HepG2 (cell line): ENCODE measurements around the gene DCDC2C. TPM values are rescaled to one million over a fixed set of nuclear protein-coding genes. Genes with fewer than 3 reads are reported as not detected.
A peak's percentile ranks its signal among the peaks of the same experiment; 100 is the strongest.

Experiments used
- ARID2 ChIP-seq: sonication (generic); formaldehyde crosslinking; IDR thresholded peaks from 2 replicates; pipeline ENCODE4 v1.8.1; 2022; ENCODE audit warnings: mild to moderate bottlenecking, missing genetic modification reagents, borderline replicate concordance
- ATAD3A ChIP-seq: sonication (generic); formaldehyde crosslinking; IDR thresholded peaks from 2 replicates; pipeline ENCODE4 v1.4.0; 2020; ENCODE audit warnings: missing genetic modification reagents
- CBX2 ChIP-seq, 2 experiments: fragments of 200-600 bp in 1 of 2; sonication (generic); formaldehyde crosslinking in 1 of 2; IDR thresholded peaks; 2 replicates each; pipeline versions ENCODE4 v1.7.0 to v1.8.1; 2018 to 2022; ENCODE audit warnings: low read depth in 2 of 2, low read length in 1 of 2, mild to moderate bottlenecking in 1 of 2, missing genetic modification reagents in 1 of 2
- CC2D1A ChIP-seq: sonication (generic); formaldehyde crosslinking; IDR thresholded peaks from 2 replicates; pipeline ENCODE4 v1.8.1; 2023; ENCODE audit warnings: mild to moderate bottlenecking, missing genetic modification reagents
- FOSL2 ChIP-seq: sonication (generic); formaldehyde crosslinking; IDR thresholded peaks from 2 replicates; pipeline ENCODE4 v1.4.0; 2020; ENCODE audit warnings: missing genetic modification reagents
- GTF3A ChIP-seq: sonication (generic); formaldehyde crosslinking; conservative IDR thresholded peaks from 2 replicates; pipeline ENCODE4 v1.4.0; 2020; ENCODE audit warnings: mild to moderate bottlenecking, missing genetic modification reagents
- HMG20B ChIP-seq: conservative IDR thresholded peaks from 2 replicates; pipeline ENCODE4 v1.6.1; 2016; ENCODE audit warnings: missing genetic modification reagents, missing compliant biosample characterization
- MEIS2 ChIP-seq: sonication (generic); formaldehyde crosslinking; IDR thresholded peaks from 2 replicates; pipeline ENCODE4 v1.9.0; 2021; ENCODE audit warnings: mild to moderate bottlenecking, missing genetic modification reagents
- NCOA5 ChIP-seq: sonication (generic); formaldehyde crosslinking; IDR thresholded peaks from 2 replicates; pipeline ENCODE4 v1.4.0; 2020; ENCODE audit warnings: missing genetic modification reagents
- PATZ1 ChIP-seq: sonication (generic); formaldehyde crosslinking; IDR thresholded peaks from 2 replicates; pipeline ENCODE4 v1.4.0; 2020; ENCODE audit warnings: missing genetic modification reagents
- RORA ChIP-seq: sonication (generic); formaldehyde crosslinking; IDR thresholded peaks from 2 replicates; pipeline ENCODE4 v1.5.0; 2020; ENCODE audit warnings: mild to moderate bottlenecking, missing genetic modification reagents, moderate library complexity
- TP53 ChIP-seq: sonication (generic); formaldehyde crosslinking; conservative IDR thresholded peaks from 2 replicates; pipeline ENCODE4 v1.4.0; 2020; ENCODE audit warnings: missing genetic modification reagents
- ZBTB25 ChIP-seq: IDR thresholded peaks from 2 replicates; pipeline ENCODE4 v1.6.1; 2018; ENCODE audit warnings: missing genetic modification reagents
- ZBTB7B ChIP-seq: sonication (generic); formaldehyde crosslinking; IDR thresholded peaks from 2 replicates; pipeline ENCODE4 v1.4.0; 2020; ENCODE audit warnings: missing genetic modification reagents
- ZNF121 ChIP-seq: sonication (generic); formaldehyde crosslinking; IDR thresholded peaks from 2 replicates; pipeline ENCODE4 v1.5.0; 2020; ENCODE audit warnings: mild to moderate bottlenecking, missing genetic modification reagents
- ZNF3 ChIP-seq: IDR thresholded peaks from 2 replicates; pipeline ENCODE4 v1.7.0; 2017; ENCODE audit warnings: inconsistent platforms
- ZNF331 ChIP-seq: sonication (generic); formaldehyde crosslinking; IDR thresholded peaks from 2 replicates; pipeline ENCODE4 v1.4.0; 2020; ENCODE audit warnings: missing genetic modification reagents
- ZNF564 ChIP-seq: sonication (generic); formaldehyde crosslinking; IDR thresholded peaks from 2 replicates; pipeline ENCODE4 v1.8.1; 2023; ENCODE audit warnings: mild to moderate bottlenecking, missing genetic modification reagents
- ZNF576 ChIP-seq: sonication (generic); formaldehyde crosslinking; IDR thresholded peaks from 2 replicates; pipeline ENCODE4 v1.4.0; 2020; ENCODE audit warnings: mild to moderate bottlenecking, missing genetic modification reagents
- ZNF597 ChIP-seq: sonication (generic); formaldehyde crosslinking; IDR thresholded peaks from 2 replicates; pipeline ENCODE4 v1.5.0; 2020; ENCODE audit warnings: missing genetic modification reagents
- ZNF598 ChIP-seq: sonication (generic); formaldehyde crosslinking; IDR thresholded peaks from 2 replicates; pipeline ENCODE4 v1.5.1; 2020; ENCODE audit warnings: mild to moderate bottlenecking, missing genetic modification reagents, borderline replicate concordance
- ZNF737 ChIP-seq: sonication (generic); formaldehyde crosslinking; IDR thresholded peaks from 2 replicates; pipeline ENCODE4 v1.5.0; 2020; ENCODE audit warnings: missing genetic modification reagents, mild to moderate bottlenecking, borderline replicate concordance
- ZSCAN31 ChIP-seq: sonication (generic); formaldehyde crosslinking; IDR thresholded peaks from 2 replicates; pipeline ENCODE4 v1.5.0; 2020; ENCODE audit warnings: low read depth, mild to moderate bottlenecking, missing genetic modification reagents
- ZUFSP ChIP-seq: sonication (generic); formaldehyde crosslinking; IDR thresholded peaks from 2 replicates; pipeline ENCODE4 v1.9.0; 2021; ENCODE audit warnings: missing genetic modification reagents, mild to moderate bottlenecking, borderline replicate concordance
- polyA plus RNA-seq, 8 experiments: library from polyadenylated mRNA; depleted of rRNA in 3 of 8; stranded (reverse) in 7 of 8; unstranded in 1 of 8; fragments of >200 nt; fragmentation: Illumina TruSeq in 4 of 8; extraction: Trizol in 4 of 8; gene quantifications; 2 replicates each; pipeline versions ENCODE4 v1.2.1 to v1.2.3, GENCODE V29; 2011 to 2016; ENCODE audit warnings: low read depth in 4 of 8, missing spikeins in 1 of 8, mixed read lengths in 1 of 8; ENCODE audit not compliant: insufficient read depth in 1 of 8
- total RNA-seq, 5 experiments: library from RNA; depleted of rRNA; stranded (reverse); fragments of >200 nt; fragmentation: Illumina TruSeq; extraction: Trizol; gene quantifications; 2 replicates each; pipeline ENCODE4 v1.2.3, GENCODE V29; 2016; ENCODE audit warnings: low read depth in 1 of 5

The DCDC2C gene
- total and polyA plus RNA-seq, 2 of the 13 experiments (the other 11 are each of a cell fraction or from before 2014, with no cell fraction given), result not detected

GRCh38 chr2:3656762-3657721, 46.3 kb upstream of the DCDC2C start (continued):
- TF ChIP-seq HMG20B (CRISPR knock-in tag) (no peak), ZNF3 (no peak), PATZ1 (CRISPR knock-in tag) (peak; percentile 9; the same call in 1 of the 2 replicates), NCOA5 (CRISPR knock-in tag) (no peak), ATAD3A (CRISPR knock-in tag) (no peak), FOSL2 (CRISPR knock-in tag) (peak; percentile 65), ZNF121 (no peak), MEIS2 (no peak), ZNF597 (no peak), ZBTB25 (CRISPR knock-in tag) (no peak), TP53 (no peak), ZSCAN31 (CRISPR knock-in tag) (0 out of 2 replicates have a peak, but pooled peaks have one; percentile 26), RORA (CRISPR knock-in tag) (no peak), CBX2 (IDR thresholded peaks at IDR 0.05; ENCODE audit: low read depth, low read length) (no peak), CBX2 (CRISPR knock-in tag; IDR thresholded peaks at IDR 0.05; ENCODE audit: low read depth) (no peak), ZNF737 (CRISPR knock-in tag) (no peak), GTF3A (CRISPR knock-in tag) (no peak), ZBTB7B (CRISPR knock-in tag) (no peak), ARID2 (CRISPR knock-in tag) (no peak; the same call in 1 of the 2 replicates), ZNF331 (peak; percentile 5; the same call in 1 of the 2 replicates), ZUFSP (no peak), CC2D1A (no peak), ZNF564 (CRISPR knock-in tag) (no peak; the same call in 1 of the 2 replicates), ZNF598 (CRISPR knock-in tag) (0 out of 2 replicates have a peak, but pooled peaks have one; percentile 15), ZNF576 (CRISPR knock-in tag) (no peak)
